ENCODE measurements around the gene NDRG3.
A peak's percentile ranks its signal among the peaks of the same experiment; 100 is the strongest.

NDRG3 gene

DNA sequence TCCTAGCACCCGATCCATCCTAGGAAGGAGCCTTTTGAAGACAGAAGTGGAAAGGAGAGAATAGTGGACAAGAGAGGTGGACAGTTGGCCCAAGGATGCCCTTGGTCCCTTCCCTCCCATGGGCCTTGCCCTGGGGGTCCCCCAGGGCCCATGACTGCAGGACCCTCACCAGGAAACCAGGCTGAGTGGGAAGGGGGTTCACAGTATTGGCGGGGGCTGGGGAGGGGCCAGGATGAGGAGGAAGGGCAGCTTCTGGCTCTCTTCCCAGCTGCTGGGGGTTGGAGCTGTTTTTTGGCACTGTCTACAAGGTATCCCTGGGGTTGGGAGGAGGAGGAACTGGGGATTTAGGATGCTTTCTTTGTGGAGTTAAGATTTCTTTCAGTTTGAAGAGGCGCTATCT, 31.7 kb upstream of the NDRG3 start:
- DNase-seq = no peak

DNA sequence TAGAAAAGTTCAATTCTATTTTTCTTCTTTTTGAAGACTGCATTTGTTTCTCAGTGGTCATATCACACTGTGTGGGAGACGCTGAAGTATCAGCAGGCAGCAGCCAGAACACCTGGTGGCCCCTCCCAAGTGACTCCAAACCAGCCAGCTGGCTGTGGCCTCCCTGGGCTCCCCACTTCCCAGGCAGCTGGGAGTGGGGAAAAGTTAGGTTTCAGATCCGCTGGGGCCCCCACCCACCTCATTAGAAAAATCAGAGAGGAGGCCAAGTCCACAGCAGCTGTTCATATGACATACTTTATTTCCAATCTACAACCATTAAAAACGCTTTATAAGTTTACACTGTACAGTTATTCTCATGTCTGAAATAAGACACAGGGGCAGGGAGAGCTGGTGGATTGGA, 31.3 kb upstream of the NDRG3 start:
- Histone ChIP-seq H3K9me3 (no peaks in the 10 kb centered on the region), H3K4me3 (ENCODE audit: low read depth, low read length) (no peak overlapping the region), H3K36me3 (no peaks in the 10 kb centered on the region), H3K4me1 (no peaks in the 10 kb centered on the region), H3K27me3 (no peaks in the 10 kb centered on the region)
- DNase-seq = no peak
- TF ChIP-seq, protein P1, sequence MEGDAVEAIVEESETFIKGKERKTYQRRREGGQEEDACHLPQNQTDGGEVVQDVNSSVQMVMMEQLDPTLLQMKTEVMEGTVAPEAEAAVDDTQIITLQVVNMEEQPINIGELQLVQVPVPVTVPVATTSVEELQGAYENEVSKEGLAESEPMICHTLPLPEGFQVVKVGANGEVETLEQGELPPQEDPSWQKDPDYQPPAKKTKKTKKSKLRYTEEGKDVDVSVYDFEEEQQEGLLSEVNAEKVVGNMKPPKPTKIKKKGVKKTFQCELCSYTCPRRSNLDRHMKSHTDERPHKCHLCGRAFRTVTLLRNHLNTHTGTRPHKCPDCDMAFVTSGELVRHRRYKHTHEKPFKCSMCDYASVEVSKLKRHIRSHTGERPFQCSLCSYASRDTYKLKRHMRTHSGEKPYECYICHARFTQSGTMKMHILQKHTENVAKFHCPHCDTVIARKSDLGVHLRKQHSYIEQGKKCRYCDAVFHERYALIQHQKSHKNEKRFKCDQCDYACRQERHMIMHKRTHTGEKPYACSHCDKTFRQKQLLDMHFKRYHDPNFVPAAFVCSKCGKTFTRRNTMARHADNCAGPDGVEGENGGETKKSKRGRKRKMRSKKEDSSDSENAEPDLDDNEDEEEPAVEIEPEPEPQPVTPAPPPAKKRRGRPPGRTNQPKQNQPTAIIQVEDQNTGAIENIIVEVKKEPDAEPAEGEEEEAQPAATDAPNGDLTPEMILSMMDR (IDR thresholded peaks at IDR 0.05; ENCODE audit: low read depth, low read length) = no peak

More for the DNA sequence above, 31.7 kb upstream of the NDRG3 start:
- Histone ChIP-seq H3K36me3 (no peaks in the 10 kb centered on the region), H3K9me3 (no peaks in the 10 kb centered on the region), H3K4me3 (ENCODE audit: low read depth, low read length) (no peak overlapping the region), H3K4me1 (no peaks in the 10 kb centered on the region), H3K27me3 (no peaks in the 10 kb centered on the region)
- TF ChIP-seq, protein P1 (IDR thresholded peaks at IDR 0.05; ENCODE audit: low read depth, low read length) = no peak

DNA sequence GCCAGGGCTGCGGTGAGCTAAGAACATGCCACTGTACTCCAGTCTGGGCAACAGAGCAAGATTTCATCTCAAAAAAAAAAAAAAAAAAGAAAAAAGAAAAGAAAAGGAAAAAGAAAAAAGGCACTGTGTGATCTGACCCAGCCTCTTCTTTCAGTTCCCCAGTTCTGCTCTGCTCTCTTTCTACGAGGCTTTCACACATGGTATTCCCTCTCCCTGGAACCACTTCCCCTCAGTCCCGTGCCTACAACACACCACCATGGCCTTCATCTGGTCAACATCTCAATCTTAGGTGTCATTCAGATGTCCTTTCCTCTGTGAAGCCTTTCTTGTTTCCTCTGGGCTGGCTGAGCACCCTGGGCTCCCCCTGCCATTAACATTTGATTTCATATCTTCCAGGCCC, 29.9 kb upstream of the NDRG3 start:
- no peaks in the 10 kb centered on the region; the same call in 1 of the 2 replicates for H3K36me3 ChIP-seq
- H3K4me1 ChIP-seq = no peaks in the 10 kb centered on the region
- no peaks in the 10 kb centered on the region for H3K27me3 ChIP-seq
- H3K4me3 ChIP-seq (ENCODE audit: low read depth, low read length) = no peak overlapping the region
- no peak for DNase-seq
- TF ChIP-seq, protein P1 (IDR thresholded peaks at IDR 0.05; ENCODE audit: low read depth, low read length) = no peak
- H3K9me3 ChIP-seq = no peaks in the 10 kb centered on the region

- DNase-seq = no peak
- H3K9me3 ChIP-seq = no peaks in the 10 kb centered on the region
- no peaks in the 10 kb centered on the region; the same call in 1 of the 2 replicates for H3K36me3 ChIP-seq
- H3K27me3 ChIP-seq = no peaks in the 10 kb centered on the region
- H3K4me1 ChIP-seq = no peaks in the 10 kb centered on the region
- TF ChIP-seq, protein P1 (IDR thresholded peaks at IDR 0.05; ENCODE audit: low read depth, low read length) = no peak
- no peak overlapping the region for H3K4me3 ChIP-seq (ENCODE audit: low read depth, low read length)
These were observed 29.3 kb upstream of the NDRG3 start for GRCh38 chr20:36775196-36775595.

GRCh38 chr20:36773597-36774390, 27.9 kb upstream of the NDRG3 start, which contains the start of gene DSN1:
TSS of gene DSN1 (minus strand) at chr20:36773763. CDS start at chr20:36771458, 2,305 bp downstream.
- H3K9me3 ChIP-seq = no peaks in the 10 kb centered on the region
- DNase-seq = peak; percentile 100

More at GRCh38 chr20:36773597-36774390, 27.9 kb upstream of the NDRG3 start, which contains the start of gene DSN1:
- TF ChIP-seq, protein P1 (IDR thresholded peaks at IDR 0.05; ENCODE audit: low read depth, low read length) = no peak; the same call in 1 of the 2 replicates
- H3K27me3 ChIP-seq = no peaks in the 10 kb centered on the region
- peak within 1 kb of the TSS; percentile 71 for H3K4me3 ChIP-seq (ENCODE audit: low read depth, low read length)
- no peaks in the 10 kb centered on the region for H3K4me1 ChIP-seq
- H3K36me3 ChIP-seq = no peaks in the 10 kb centered on the region; the same call in 1 of the 2 replicates
